Activated CD4-positive, alpha-beta T cell treated with anti-CD3 and anti-CD28 coated beads, Interleukin-2, amount 50 U/mL, for 16 hours (primary cell): Measurements from ENCODE around the gene NUDT16L1.

Source experiments
- DNase-seq: peaks from one replicate; pipeline ENCODE4 v3.0.0-alpha.2; 2020

Gene NUDT16L1

DNA sequence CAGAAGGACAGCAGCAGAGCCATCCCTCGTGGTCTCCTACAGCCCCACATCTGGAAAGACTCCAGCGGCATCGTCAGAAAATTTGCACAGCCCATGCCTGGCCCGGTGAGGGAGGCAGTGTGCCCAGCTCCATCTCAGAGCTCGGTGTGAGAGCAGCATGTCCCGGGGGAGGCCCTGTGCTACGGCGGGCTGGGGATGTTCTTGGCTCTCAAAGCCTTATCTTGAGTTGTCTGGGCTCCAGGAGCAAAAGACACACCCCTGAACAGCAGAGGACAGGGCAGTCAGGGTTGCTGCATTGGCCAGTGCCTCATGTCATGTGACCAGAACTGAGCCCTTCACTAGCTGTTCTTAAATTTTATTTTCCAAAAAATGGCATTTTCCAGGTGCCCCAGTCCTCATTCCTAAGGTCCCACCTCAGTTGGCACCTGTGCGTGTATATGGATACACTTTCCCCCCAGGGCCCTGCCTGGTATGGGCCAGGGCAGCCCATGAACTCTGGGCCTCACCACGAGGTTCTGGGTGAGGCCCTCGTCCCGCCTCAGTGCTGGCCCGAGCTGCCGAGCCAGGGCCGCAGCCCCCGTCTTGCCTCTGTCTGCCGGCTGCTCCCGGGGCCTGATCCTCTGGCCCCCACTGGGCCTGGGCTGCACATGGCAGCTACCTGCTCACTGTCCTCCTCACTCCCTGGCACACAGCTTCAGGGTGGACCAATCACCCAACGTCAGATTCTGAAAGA is 3.0 kb downstream of the NUDT16L1 start:
- DNase-seq: no peak

DNA sequence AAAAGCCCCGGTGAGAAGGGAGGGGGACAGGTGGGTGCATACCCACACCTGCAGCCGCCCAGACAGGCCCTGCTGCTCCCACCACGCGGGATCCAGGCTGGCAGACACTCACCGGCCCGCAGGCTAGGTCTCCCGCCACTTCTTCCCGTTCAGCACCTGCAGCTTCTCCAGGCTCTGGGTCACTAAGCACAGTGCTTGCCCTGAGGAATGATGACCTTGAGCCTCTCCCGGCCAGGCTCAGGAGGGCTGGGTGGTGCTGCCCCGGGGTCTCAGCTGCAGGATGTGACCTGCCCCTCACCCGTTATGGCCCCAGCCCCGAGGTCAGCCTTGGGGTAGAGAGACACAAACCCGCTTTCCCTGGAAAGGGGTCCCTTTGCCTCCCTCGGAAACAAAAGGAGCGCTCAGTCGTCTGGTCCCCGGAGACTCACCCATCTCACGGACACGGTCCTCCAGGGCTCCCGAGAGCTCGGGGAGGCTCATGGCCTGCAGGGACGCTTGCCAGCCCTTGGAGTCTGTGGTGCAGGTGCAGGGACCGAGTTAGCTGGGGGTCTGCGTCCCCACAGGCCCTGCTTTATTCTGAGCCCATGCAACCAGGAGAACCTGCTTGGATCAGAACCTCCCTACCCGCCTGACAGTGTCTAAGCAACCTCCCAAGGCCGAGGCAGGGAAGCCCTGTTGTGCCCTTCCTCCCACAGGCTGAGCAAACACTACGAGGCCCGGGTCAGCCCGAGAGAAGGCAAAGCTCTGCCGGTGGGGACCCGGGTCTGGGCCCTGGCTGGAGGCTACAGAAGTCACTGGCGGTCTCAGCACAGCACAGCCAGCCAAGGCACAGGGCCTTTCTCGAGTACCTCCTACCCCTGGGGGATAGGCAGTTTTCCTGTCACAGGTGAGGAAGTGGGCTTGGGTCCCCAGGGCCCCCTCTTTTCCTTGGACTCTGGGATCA is 3.8 kb downstream of the NUDT16L1 start:
- no peak for DNase-seq

DNA sequence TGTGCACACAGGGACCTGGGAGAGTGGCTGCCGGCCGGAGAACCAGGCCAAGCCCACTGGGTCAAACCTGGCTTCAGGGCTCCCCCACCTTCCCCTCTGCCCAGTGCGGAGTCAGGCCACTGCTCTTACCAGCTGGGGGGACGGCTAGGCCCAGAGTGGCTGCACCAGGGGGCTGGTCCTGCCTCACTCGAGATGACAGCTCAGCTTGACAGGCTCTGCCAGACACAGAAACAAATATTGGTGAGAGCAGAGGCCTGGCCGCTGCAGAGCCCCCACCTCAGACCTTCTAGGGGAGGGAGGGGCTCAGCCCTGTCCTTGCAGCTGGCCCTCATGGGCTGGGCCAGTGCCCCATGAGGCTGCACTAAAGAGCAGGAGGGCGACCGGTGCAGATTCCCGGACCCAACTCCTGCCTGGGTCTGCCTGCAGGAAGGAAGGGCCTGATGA is 4.5 kb downstream of the NUDT16L1 start:
- no peak for DNase-seq

DNA sequence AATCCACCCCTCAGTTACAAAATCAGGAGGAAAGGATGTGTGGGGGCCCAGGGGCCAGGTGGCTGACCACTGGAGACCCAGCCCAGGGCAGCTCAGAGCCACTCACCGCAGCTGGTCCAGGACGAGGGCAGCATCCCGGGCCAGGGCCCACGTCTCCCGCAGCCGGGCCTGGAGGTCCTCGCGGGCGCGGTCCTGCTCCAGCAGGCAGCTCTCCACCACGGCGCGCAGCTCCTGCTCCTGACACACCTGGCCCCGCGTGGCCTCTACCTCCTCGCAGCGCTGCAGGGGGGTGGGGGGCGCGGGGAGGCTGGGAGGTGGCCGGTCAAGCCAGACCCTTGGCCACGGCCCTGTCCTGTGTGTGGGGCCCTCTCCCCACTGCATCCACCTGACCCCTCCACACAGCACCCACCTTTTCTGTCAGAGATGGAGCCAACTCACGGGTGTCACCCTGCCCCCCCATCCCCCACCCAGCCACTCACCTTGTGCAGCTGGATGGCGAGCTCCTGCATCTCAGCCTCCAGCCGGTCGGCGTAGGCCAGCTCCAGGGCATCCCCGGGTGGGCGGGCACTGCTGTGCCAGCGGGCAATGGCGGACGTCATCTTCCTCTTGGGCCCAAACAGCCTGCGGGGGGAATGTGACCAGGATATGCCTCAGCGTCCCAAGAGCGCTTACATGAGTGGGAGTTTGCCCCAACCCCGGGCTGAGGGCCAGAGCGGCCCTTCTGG is 5.1 kb downstream of the NUDT16L1 start:
- DNase-seq: no peak

DNA sequence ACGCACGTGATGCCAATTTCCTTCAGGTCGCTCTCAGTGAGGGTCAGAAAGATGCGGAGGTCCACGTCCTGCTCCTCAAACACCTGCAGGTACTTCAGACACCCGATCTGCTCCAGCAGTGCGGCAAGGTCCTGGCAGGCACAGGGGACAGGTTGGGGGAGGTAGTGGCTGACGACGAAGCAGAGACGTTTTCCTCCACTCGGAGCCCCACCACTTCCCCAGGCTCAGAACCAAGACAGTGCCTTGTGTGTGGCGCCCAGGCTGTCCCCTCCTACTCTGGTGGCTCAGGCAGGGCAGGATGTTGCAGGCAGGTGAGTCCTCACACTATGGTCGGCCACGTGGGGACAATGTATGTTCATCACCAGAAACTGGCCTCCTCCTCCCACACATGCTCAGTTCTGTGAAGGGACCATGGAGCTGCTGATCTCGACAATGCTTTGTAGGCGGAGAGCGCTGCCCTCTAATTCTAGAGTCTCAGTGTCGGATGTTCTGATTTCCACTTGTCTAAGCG is 5.7 kb downstream of the NUDT16L1 start:
- DNase-seq: no peak

DNA sequence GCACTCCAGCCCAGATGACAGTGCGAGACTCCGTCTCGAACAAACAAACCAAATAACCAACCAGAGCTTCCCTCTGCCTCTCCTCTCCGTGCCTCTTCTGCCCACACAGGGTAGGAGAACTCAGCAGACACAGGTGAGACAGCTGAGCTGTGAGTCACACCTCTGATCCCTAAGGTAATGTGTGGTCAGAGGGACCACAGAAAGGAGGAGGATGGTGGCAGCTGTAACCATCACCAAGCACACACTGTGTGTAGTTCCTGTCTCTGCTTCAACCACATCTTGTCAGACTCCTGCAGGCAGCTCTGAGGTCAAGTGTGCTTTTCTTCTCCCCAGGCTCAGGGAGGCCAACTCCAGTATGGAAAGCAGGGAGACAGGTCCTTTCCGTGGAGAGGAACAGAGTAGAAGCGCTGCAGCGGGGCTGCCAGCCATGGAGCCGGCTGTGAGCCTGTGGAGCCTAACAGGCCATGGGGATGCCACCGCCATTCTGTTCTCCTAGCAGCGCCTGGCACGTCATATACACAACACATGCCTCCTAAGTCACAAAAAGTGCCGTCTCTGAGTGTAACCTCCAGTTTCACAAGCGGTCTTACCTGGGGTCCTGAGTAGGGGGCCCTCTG is 7.1 kb downstream of the NUDT16L1 start:
- DNase-seq: no peak

DNA sequence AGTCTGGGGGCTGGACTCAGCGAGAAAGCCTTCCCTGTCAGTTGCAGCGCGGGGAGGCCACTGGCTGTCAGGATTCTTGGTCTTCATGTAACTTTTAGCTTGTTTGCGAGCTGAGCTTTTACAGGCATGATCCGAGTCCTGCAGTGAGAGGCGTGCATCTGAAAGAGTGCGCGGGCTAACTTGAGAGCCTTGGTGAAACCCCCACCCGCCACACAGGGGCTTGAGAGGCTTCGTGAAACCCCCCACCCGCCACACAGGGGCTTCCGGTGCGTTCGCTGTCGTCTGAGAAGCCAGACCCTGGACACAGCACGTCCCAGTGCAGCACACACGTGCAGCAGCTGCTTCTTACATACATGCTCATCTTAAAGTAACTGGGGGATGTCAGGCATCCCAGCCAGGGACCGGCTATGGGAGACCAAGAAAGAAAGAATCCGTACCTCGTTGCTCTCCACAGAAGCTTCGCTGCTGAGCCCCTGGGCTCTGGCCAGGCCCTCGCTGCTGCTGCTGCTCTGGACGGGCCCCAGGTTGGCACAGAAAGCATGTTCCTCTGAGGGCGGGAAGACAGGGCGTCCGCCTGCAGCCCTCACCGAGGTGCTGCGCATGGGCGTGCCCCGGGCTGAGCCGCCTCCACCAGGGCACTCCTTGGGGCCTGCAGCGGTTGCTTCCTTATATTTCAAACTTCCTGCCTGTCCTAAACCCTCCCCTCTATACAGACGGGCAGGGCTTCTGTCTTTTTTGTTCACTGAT is 7.8 kb downstream of the NUDT16L1 start:
- no peak for DNase-seq

DNA sequence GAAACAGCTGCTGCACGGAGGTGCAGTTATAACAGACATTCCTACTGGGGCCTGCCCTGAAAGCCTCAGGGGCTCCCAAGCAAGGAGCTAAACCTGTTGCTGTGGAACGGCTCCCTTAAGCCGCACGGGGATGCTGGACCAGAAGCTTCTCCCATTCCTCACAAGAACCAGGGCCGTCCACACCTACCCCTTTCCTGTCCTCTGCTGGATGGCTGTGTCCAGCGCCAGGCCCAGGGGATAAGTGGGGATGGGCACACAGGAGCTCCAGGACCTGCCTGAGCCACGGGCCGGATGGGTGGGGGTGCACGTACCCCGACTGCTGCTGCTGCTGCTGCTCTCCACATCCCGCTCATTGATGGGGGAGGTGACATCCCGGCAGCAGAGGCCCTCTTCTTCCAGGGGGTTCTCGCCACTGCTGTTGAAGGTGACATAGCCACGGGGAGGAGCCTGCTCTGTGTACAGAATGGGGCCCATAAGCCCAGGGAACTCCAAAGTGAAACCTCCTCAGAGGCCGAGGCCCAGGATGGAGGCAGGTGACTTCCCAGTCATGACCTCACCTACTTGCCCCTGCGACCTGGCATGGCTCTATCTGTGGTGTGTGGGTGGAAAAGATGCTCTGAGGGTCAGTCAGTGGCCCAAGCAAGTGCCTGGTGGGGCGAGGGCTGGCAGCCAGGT is 8.6 kb downstream of the NUDT16L1 start:
- DNase-seq: no peak

DNA sequence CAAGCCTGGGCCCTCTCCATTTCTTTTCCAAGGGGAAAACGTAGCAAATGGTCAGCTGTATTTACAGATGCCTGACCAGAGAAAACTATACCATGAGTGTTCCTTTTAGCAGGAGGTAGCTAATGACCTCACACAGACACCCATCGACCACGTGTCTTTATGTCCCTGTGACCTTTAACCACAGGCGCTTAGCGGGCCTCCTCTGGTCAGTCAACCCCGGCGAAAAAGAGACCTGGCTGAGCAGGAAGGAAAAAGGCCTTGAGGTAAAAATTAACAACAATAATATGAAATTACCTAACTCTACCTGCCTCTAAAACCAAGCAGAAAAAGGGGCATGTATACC is 9.1 kb downstream of the NUDT16L1 start:
- no peak for DNase-seq

DNA sequence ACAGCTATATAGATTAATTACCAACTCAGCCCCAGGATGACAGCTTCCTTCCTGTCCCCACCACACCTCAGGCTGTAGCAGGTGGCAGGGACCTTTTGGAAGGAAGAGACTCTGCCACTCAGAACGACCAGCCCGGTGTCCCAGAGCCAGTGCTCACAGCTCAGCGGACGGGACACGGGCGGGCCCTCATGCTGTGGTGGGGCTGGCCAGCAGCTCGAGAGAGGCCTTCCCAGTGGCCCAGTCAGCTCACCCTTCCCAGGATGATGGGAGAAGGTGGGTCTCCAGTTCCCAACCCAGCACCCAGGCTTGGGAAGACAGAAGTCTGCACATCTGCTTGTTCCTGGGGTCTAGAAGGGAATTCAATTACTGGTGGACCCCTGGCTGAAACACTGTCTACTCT is 10.5 kb downstream of the NUDT16L1 start:
- DNase-seq: no peak

DNA sequence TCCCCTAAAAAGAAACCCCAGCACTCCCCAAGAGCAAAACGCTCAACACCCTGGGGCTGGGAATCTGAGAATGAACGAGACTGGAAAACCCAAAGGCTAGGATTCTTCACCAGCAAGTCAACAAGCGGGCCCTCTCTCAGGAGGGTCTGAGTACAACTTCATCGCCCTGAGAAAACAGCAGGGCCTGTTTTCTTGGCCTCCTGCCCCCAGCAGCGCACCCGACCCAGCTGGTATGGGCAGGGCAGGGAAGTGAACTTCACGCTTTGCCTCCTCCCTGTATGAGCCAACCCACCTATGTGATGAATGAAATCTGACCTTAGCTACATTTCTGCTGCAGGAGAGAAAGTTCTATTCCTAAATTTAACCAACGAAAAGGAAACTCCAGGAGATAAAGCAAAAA is 11.1 kb downstream of the NUDT16L1 start:
- DNase-seq: no peak

DNA sequence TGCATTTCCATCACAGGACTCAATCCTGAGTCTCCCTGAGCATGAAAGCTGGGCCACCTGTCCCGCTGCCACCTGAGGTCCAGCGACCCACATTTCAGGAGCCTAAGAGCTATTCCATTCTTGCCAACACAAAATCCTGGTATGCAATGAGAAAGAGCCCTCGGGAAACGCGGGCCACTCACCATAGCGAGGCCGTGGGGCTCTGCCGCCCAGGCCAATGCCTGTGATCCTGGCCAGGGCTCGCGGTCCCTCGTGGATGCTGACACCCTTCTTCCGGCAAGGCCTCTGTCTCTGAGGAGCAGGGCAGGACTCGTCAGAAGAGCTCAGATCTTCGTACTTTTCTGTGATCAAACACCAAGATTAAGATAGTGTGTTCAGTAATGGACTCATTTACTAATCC is 11.6 kb downstream of the NUDT16L1 start:
- no peak for DNase-seq

DNA sequence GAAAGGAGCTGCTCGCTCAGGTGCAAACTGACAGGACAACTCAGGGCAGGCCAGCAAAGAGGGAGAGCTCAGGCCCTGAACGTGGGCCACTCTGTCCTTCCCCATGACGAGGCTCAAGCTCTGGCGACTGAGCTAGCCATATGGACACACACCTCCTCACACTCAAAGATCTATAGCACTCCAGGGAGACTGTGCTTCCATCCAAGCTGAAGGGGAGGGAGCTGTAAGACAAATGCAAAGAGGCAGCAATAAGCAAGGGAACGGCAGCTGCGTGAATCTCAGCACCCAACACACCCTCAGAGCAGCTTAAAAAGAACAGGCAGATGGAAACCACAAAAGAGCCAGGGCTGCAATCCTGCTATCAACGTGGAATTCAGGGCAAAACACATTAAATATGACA is 13.5 kb downstream of the NUDT16L1 start:
- DNase-seq: no peak

DNA sequence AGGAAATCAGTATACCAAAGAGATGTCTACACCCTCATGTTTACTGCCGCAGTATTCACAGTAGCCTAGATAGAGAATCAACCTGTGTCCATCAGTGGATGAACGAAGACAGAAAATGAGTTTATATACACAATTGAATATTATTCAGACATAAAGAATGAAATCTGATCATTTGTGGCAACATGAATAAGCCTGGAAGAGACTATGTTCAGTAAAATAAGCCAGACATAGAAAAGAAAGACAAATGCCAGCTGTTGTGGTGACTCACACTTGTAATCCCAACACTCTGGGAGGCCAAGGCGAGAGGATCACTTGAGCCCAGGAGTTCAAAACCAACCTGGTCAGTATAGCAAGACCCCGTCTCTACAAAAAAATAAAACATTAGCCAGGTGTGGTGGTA is 16.1 kb downstream of the NUDT16L1 start:
- DNase-seq: no peak

DNA sequence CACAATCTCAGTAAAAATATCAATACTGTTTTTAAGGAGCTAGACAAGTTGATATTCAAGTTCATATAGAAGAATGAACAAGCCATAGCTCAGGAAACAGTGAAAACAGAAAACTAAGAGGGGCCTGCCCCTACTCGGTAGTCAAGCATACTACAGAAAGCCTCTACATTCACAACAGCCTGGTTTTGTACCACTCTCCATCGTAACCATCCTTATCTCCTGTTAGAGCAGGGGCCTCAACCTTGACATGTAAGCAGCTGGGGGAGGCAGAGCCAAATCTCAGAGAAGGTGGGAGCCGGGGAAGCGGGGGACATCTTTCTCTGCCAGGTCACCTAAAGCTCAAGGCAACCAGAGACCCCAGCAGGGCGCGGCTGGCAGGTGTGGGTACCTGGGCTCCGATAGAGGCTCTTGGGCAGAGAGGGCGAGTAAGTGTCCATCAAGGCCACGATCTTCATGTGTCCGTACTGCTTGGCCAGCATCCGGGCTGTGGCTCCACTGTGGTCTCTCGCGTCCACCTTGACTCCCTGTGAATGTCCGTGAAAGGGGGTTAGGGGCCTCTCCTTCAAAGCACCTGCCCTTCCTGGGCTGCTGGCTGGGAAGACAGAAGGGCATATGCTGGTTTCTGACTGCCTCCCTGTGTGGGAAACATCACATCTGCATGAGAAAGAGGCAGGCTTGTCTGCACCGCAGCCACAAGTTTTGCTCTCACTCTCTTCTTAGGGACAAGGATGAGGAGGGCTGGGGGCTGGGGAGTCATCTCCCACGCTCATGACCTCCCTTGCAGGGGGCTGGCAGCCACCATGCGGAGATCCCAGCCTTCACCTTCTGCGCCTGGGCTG is 20.5 kb downstream of the NUDT16L1 start:
- no peak for DNase-seq

DNA sequence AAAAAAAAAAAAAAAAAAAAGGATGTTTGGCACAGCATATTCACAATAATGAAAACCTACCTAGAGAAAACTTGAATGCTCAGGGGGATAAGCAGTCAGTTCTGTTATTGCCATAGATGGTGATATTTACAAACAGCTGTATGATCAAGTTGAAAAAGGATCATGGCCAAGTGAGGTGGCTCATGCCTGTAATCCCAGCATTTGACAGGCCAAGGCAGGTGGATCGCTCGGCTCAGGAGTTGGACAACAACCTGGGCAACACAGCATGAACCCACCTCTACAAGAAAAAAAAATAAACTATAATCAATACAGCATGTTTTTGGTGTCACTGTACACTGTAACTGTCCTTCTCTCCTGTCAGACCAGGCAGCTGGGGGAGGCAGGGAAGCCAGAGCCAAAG is 21.6 kb downstream of the NUDT16L1 start:
- no peak for DNase-seq

DNA sequence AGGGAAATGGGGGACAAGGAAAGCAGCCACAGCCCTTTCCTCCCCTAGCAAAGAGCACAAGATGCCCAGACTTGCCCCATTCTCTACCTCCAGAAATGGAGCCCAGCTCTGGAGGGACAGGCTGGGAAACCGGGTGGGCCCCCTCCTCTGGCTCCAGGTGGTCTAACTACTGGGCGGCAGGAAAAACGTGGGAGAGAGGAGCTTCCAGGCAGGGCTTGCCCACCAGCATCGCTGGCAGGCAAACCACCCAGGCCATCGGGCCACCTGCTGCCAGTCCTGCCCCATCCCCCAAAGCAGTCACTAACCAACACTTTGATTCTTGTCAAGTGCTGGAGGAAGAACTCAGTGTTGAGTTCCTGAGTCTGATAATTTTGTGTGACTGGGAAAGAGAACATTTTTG is 25.1 kb downstream of the NUDT16L1 start:
- DNase-seq: no peak

DNA sequence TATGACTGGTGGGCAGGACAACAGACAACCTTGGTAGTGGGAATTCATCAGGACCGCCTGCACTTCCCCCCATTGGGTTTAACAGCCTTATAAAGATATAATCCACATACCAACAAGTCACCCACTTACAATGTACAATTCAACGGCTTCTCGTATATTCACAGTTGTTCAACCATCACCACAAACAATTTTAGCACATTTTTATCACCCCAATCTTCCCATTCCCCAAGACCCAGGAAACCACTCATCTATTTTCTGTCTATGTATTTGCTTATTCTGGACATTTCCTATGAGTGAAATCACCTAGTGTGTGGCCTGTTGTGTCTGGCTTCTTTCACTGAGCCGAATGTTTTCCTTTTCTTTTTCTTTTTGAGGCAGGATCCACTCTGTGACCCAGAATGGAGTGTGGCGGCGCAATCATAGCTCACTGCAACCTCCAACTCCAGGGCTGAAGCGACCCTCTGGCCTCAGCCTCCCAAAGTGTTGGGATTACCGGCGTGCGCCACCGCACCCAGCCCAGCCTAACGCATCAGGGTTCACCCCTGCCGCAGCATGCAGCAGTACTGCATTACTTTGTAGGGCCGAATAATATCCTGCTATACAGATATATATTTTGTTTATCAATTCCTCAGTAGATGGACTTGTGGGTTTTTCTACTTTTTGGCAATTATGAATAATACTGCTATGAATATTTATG is 29.9 kb downstream of the NUDT16L1 start:
- no peak for DNase-seq

DNA sequence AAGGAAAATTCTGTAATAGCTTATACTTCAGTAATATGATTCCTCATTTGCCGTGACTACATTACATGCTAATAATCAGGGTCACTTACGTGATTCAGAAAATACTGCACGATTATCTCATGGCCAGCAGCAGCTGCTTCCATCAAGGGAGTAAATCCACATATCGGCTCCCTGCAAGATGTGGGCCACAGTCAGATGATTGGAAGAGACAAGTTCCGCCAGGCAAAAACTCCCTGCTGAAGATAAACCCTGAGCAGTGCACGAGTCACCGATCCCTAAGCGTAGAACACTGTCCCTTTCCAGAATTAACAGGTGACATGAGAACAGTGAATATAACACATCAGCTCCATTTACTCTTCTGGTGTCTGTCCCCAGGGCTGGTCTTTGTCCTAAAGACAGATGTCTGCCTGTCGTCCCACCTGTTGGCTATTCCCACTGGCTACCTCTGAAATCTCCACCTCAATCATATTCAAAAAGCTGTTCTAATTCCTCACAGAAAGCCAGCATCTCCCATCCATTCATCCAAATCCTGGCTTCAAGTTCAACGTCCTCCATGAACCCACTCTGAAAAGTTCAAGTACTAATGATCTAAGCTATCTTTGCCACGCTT is 31.4 kb downstream of the NUDT16L1 start:
- no peak for DNase-seq

DNA sequence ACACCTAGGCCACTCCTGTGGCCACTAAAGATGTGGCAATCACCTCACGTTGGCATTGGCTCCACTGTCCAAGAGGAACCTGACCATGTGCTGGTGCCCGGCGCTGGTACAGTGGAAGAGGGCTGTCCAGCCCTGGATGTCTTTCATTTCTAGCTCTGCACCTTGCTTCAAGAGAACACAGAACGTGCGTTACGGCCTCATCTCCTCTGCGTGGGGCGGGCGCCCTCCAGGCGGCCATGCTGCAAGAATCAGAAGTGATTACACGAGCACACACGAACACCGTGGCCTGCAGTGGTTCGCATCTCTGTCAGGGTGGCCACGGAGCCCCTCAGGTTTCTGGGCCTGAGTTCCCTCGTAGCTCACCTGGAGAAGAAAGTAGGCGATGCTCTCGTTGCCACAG is 33.3 kb downstream of the NUDT16L1 start:
- DNase-seq: no peak
